ENCODE measurements around the gene FCN3. TPM values are rescaled to one million over a fixed set of nuclear protein-coding genes. Genes with fewer than 3 reads are reported as not detected.

The FCN3 gene
- total RNA-seq, 1 donor from 2014 or later = not detected

DNA sequence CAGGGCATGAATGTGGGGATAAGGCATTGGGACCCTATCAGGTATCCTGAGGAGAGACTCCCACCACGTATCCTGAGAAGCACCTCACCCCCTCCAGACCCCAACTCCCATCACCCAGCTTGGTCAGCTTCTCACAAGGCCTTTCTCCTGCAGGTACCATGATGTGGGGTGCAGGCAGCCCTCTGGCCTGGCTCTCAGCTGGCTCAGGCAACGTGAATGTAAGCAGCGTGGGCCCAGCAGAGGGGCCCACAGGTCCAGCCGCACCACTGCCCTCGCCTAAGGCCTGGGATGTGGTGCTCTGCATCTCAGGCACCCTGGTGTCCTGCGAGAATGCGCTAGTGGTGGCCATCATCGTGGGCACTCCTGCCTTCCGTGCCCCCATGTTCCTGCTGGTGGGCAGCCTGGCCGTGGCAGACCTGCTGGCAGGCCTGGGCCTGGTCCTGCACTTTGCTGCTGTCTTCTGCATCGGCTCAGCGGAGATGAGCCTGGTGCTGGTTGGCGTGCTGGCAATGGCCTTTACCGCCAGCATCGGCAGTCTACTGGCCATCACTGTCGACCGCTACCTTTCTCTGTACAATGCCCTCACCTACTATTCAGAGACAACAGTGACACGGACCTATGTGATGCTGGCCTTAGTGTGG lies 19.1 kb upstream of the FCN3 start:
- CTCF ChIA-PET = interaction anchor here (1.3 to 7.8 kb wide), 4 partner anchors 9 to 212 kb away, joined by 4 to 208 read pairs (median 31); partner anchors contain the start of gene AHDC1
- no peaks in the 10 kb centered on the region for H3K9me3 Mint-ChIP-seq
- ATAC-seq (ENCODE audit: low read depth) = no peak
- no peaks in the 10 kb centered on the region for H3K27me3 Mint-ChIP-seq
- intact Hi-C loops (cut with micrococcal nuclease) = no loop called here
- peaks cover 14% of the 10 kb centered on the region for H3K4me1 Mint-ChIP-seq
- H3K4me3 Mint-ChIP-seq = no peak overlapping the region
- no peak for TF ChIP-seq CTCF (IDR thresholded peaks at IDR 0.05)
- DNase-seq = no peak
- POLR2A ChIA-PET = interaction anchor here (0.6 kb wide), 3 partner anchors 28 to 244 kb away, joined by 7 to 10 read pairs (median 10); no protein-coding TSS in a partner anchor
- H3K27ac Mint-ChIP-seq = no peak overlapping the region
- H3K36me3 Mint-ChIP-seq (ENCODE audit: low read depth) = no peaks in the 10 kb centered on the region

- intact Hi-C loops (cut with micrococcal nuclease) = loop anchor here (1.0 kb wide), 4 partner anchors 28 to 270 kb away; no protein-coding TSS in a partner anchor
- H3K27me3 Mint-ChIP-seq = no peaks in the 10 kb centered on the region
- no peaks in the 10 kb centered on the region for H3K36me3 Mint-ChIP-seq (ENCODE audit: low read depth)
- POLR2A ChIA-PET = interaction anchor here (0.6 kb wide), 3 partner anchors 27 to 245 kb away, joined by 7 to 10 read pairs (median 10); no protein-coding TSS in a partner anchor
- no peak for TF ChIP-seq CTCF (IDR thresholded peaks at IDR 0.05)
- H3K4me3 Mint-ChIP-seq = peak overlapping the region; percentile 75
- no peak for DNase-seq
- no peak overlapping the region for H3K27ac Mint-ChIP-seq
- peaks cover 18% of the 10 kb centered on the region for H3K4me1 Mint-ChIP-seq
- H3K9me3 Mint-ChIP-seq = no peaks in the 10 kb centered on the region
- CTCF ChIA-PET = interaction anchor here (1.3 to 7.8 kb wide), 2 partner anchors 9 to 95 kb away, joined by 4 to 208 read pairs; no protein-coding TSS in a partner anchor
- no peak for ATAC-seq (ENCODE audit: low read depth)
These were observed 18.4 kb upstream of the FCN3 start for GRCh38 chr1:27392778-27393635.

DNA sequence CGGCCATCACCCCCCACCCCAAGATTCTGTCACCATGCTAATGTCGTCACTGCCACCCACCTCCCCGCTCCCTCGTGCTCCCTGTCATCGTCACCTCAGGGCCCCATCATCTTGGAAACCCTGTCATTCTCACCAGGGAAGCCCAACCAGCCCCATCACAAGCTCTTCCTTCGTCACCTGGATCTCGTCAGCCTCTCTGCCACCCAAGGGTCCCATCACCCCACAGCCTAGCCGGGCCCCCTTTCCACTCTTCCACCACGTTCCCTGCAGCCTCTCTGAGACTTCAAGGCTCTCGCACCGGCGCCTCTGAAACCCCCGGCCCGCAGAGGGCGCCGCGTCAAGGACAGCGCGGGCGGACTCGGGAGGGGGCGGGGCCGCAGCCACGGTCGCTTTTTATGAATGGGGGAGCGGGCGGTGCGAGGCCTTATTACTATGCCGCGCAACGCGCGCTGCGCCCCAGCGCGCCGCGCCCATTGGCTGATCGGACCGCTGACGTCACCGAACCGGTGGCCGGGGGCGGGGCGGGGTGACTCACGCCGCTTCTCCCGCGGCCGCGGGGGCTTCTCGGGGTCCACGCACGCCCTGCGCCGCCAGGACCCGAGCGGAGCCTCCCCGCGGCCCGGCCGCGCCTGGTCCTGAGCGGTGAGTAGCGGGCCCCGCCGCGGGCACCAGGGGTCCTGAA lies 17.6 kb upstream of the FCN3 start, which contains the start of gene GPR3:
Gene GPR3, plus strand, starts transcription at position 527 of the 682 bp plus-strand sequence. CDS start 1,177 bp downstream, outside the sequence.
- ATAC-seq (ENCODE audit: low read depth) (peak; percentile 91), DNase-seq (peak; percentile 91)
- intact Hi-C loops (cut with micrococcal nuclease) = loop anchor here (1.0 kb wide), 4 partner anchors 27 to 271 kb away; no protein-coding TSS in a partner anchor
- TF ChIP-seq CTCF (IDR thresholded peaks at IDR 0.05) = no peak
- ChIA-PET POLR2A (interaction anchor here (0.5 to 1.3 kb wide), 5 partner anchors 27 to 274 kb away, joined by 3 to 5 read pairs (median 4); partner anchors contain the start of gene SYTL1), CTCF (interaction anchor here (1.3 to 11.1 kb wide), 5 partner anchors 26 to 271 kb away, joined by 5 to 171 read pairs (median 15); partner anchors contain the start of gene MAP3K6)
- Mint-ChIP-seq H3K9me3 (no peaks in the 10 kb centered on the region), H3K36me3 (ENCODE audit: low read depth) (no peaks in the 10 kb centered on the region), H3K4me1 (peaks cover 18% of the 10 kb centered on the region), H3K4me3 (peak within 1 kb of the TSS; percentile 82), H3K27me3 (no peaks in the 10 kb centered on the region), H3K27ac (peak within 1 kb of the TSS; percentile 60)

- no peak for TF ChIP-seq CTCF (IDR thresholded peaks at IDR 0.05)
- H3K4me1 Mint-ChIP-seq = peaks cover 18% of the 10 kb centered on the region
- H3K27me3 Mint-ChIP-seq = no peaks in the 10 kb centered on the region
- no peak for ATAC-seq (ENCODE audit: low read depth)
- H3K9me3 Mint-ChIP-seq = no peaks in the 10 kb centered on the region
- DNase-seq = no peak
- CTCF ChIA-PET = interaction anchor here (0.9 to 11.1 kb wide), 12 partner anchors 25 to 347 kb away, joined by 3 to 171 read pairs (median 6); partner anchors contain the start of genes AHDC1 and MAP3K6
- H3K36me3 Mint-ChIP-seq (ENCODE audit: low read depth) = no peaks in the 10 kb centered on the region
- H3K27ac Mint-ChIP-seq = peak overlapping the region; percentile 60
- peak overlapping the region; percentile 82 for H3K4me3 Mint-ChIP-seq
- intact Hi-C loops (cut with micrococcal nuclease) = loop anchor here (1.0 kb wide), 4 partner anchors 26 to 272 kb away; no protein-coding TSS in a partner anchor
- POLR2A ChIA-PET = interaction anchor here (0.5 to 1.9 kb wide), 6 partner anchors 26 to 275 kb away, joined by 3 to 7 read pairs (median 4); partner anchors contain the start of gene SYTL1
These were observed 17.0 kb upstream of the FCN3 start for GRCh38 chr1:27391511-27392095.
